Mesendoderm (in vitro differentiated cells): ENCODE results near the gene KIF5B.

Experiments used
- DNase-seq: peaks from one replicate; pipeline ENCODE4 v3.0.0; 2013
- H2AK5ac ChIP-seq: 2 replicates; pipeline ENCODE4 v1.6.1; 2013; ENCODE audit warnings: low read length, inconsistent platforms
- H2BK120ac ChIP-seq: 2 replicates; pipeline ENCODE4 v1.6.1; 2013; ENCODE audit warnings: low read depth, mild to moderate bottlenecking, low read length, moderate library complexity, mixed read lengths
- H2BK15ac ChIP-seq: replicated peaks from 2 replicates; pipeline ENCODE4 v1.6.1; 2013; ENCODE audit warnings: low read depth, mild to moderate bottlenecking, moderate library complexity
- H2BK5ac ChIP-seq: 2 replicates; pipeline ENCODE4 v1.6.1; 2013; ENCODE audit warnings: low read length, inconsistent platforms
- H3K18ac ChIP-seq: 2 replicates; pipeline ENCODE4 v1.6.1; 2013; ENCODE audit warnings: mild to moderate bottlenecking, low read length, mixed read lengths
- H3K23ac ChIP-seq: one replicate; pipeline ENCODE4 v1.6.1; 2013; ENCODE audit warnings: low read length
- H3K27ac ChIP-seq: 2 replicates; pipeline ENCODE4 v1.5.1; 2013; ENCODE audit warnings: low read depth, mild to moderate bottlenecking, inconsistent platforms, low read length, moderate library complexity
- H3K27me3 ChIP-seq: 2 replicates; pipeline ENCODE4 v1.6.1; 2013; ENCODE audit warnings: low read length, control low read depth, mild to moderate bottlenecking, inconsistent platforms; ENCODE audit not compliant: insufficient read depth, poor library complexity
- H3K36me3 ChIP-seq: 2 replicates; pipeline ENCODE4 v1.6.1; 2013; ENCODE audit warnings: low read length, inconsistent platforms; ENCODE audit not compliant: control insufficient read depth, insufficient read depth
- H3K4ac ChIP-seq: one replicate; pipeline ENCODE4 v1.6.1; 2013; ENCODE audit warnings: low read depth, mild to moderate bottlenecking, low read length, moderate library complexity
- H3K4me1 ChIP-seq: 2 replicates; pipeline ENCODE4 v1.6.1; 2013; ENCODE audit warnings: low read depth, low read length, inconsistent platforms; ENCODE audit not compliant: control insufficient read depth
- H3K4me2 ChIP-seq: 2 replicates; pipeline ENCODE4 v1.6.1; 2013; ENCODE audit warnings: low read length
- H3K4me3 ChIP-seq: 2 replicates; pipeline ENCODE4 v1.5.1; 2013; ENCODE audit warnings: mild to moderate bottlenecking, low read length
- H3K56ac ChIP-seq: one replicate; pipeline ENCODE4 v1.6.1; 2013; ENCODE audit warnings: low read length
- H3K79me1 ChIP-seq: 2 replicates; pipeline ENCODE4 v1.6.1; 2013; ENCODE audit warnings: low read length, inconsistent platforms
- H3K79me2 ChIP-seq: 2 replicates; pipeline ENCODE4 v1.6.1; 2013; ENCODE audit warnings: mild to moderate bottlenecking, low read length; ENCODE audit not compliant: control insufficient read depth, insufficient read depth
- H3K9ac ChIP-seq: 2 replicates; pipeline ENCODE4 v1.6.1; 2013; ENCODE audit warnings: low read length, inconsistent platforms
- H4K5ac ChIP-seq: one replicate; pipeline ENCODE4 v1.6.1; 2013; ENCODE audit warnings: low read length
- H4K8ac ChIP-seq: one replicate; pipeline ENCODE4 v1.6.1; 2013; ENCODE audit warnings: low read depth, mild to moderate bottlenecking, control low read depth, low read length, moderate library complexity
- WGBS: extraction: QIAGEN DNeasy Blood & Tissue Kit; methylation state at CpG from one replicate; pipeline ENCODE4 v1.1.7; 2013; ENCODE audit warnings: low lambda C conversion rate, missing lambda C conversion rate; ENCODE audit not compliant: insufficient coverage; ENCODE audit errors: extremely low coverage; 5-methylcytosine and 5-hydroxymethylcytosine counted together

KIF5B gene

DNA sequence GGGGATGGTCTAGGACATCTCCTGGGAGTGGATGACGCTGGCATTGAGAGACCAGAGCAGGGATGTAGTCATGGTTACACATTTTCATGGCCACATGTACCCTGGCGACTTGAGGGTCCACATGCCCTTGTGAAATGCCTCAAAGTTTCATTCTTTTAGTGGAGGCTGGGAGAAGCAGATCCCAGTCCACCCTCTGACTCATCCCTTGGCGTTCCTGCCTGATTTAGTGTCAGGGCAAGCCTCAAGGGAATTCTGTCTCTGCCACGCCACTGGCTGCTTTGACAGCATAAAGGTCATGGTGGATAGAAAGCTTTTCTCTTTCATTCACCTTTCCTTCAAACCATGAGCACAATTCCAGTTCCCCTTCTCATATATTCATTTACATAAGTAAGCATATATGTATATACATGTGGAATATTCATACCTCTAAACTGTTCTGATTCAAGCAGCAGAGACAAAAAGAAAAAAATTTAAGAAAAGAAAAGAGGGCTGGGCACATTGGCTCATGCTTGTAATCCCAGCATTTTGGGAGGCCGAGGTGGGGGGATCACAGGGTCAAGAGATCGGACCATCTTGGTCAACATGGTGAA, 21.8 kb upstream of the KIF5B start:
- Histone ChIP-seq H3K27me3 (no peaks in the 10 kb centered on the region), H2AK5ac (no peak overlapping the region), H4K5ac (no peak overlapping the region), H3K4me1 (no peaks in the 10 kb centered on the region), H2BK15ac (no peak overlapping the region), H3K36me3 (no peaks in the 10 kb centered on the region), H3K56ac (no peak overlapping the region), H3K79me1 (no peaks in the 10 kb centered on the region), H3K9ac (no peak overlapping the region), H4K8ac (no peak overlapping the region), H2BK5ac (no peak overlapping the region), H3K4me3 (no peak overlapping the region), H3K79me2 (no peaks in the 10 kb centered on the region), H3K18ac (no peak overlapping the region), H3K4me2 (no peak overlapping the region), H2BK120ac (no peak overlapping the region), H3K27ac (no peak overlapping the region), H3K4ac (no peak overlapping the region), H3K23ac (no peak overlapping the region)
- no CpG with 5 or more reads among the region's 6 CpGs for WGBS
- DNase-seq: peak; percentile 67

DNA sequence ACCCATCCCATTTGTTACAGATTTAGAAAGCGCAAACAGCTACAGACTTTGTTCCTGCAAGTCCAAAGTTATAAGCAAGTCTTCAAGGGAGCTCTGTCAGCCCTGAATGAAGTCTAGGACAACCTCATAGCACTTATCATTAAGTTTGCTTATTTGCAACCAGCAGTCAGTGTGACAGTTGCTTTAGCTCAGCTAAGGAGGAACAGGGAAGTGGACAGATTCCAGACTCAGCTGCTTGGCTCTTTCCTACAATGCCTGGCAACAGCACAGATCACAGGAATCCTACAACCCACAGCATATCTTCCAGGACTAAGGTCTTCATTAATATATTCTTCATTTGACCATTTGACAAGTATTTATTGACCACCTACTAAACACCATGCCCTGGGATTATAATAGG, 17.4 kb upstream of the KIF5B start:
- H3K79me1 ChIP-seq: no peaks in the 10 kb centered on the region
- WGBS: no CpG with 5 or more reads among the region's 1 CpG
- H3K36me3 ChIP-seq: no peaks in the 10 kb centered on the region
- H3K4me3 ChIP-seq: no peak overlapping the region
- H2AK5ac ChIP-seq: no peak overlapping the region
- H3K27me3 ChIP-seq: no peaks in the 10 kb centered on the region
- H3K18ac ChIP-seq: no peak overlapping the region
- DNase-seq: no peak
- H3K56ac ChIP-seq: no peak overlapping the region
- no peak overlapping the region for H2BK120ac ChIP-seq
- no peaks in the 10 kb centered on the region for H3K4me1 ChIP-seq
- H3K23ac ChIP-seq: no peak overlapping the region
- H2BK15ac ChIP-seq: no peak overlapping the region
- no peak overlapping the region for H3K4ac ChIP-seq
- no peak overlapping the region for H3K27ac ChIP-seq
- no peaks in the 10 kb centered on the region for H3K79me2 ChIP-seq
- H4K8ac ChIP-seq: no peak overlapping the region
- no peak overlapping the region for H2BK5ac ChIP-seq
- no peak overlapping the region for H3K9ac ChIP-seq
- H3K4me2 ChIP-seq: no peak overlapping the region
- no peak overlapping the region for H4K5ac ChIP-seq

DNA sequence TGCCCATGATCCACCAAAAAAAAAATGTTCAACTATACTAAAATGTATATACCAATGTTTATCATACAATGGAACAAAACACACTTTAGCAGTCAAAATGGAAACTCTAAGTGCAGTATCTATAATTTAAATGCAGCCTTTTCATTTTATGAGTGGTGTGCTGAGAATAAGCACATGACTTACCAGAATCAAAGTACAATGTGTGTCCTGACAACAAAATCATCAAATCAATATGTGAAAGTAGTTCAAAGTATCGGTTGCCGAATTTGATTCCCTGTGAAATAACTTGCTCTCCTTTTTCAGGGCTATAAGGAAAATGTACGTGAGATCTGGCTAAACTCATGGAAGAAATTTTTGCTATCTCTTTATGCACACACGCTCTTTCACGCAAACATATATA, 16.9 kb upstream of the KIF5B start:
- H4K5ac ChIP-seq: no peak overlapping the region
- no CpG with 5 or more reads among the region's 5 CpGs for WGBS
- no peaks in the 10 kb centered on the region for H3K36me3 ChIP-seq
- no peaks in the 10 kb centered on the region for H3K27me3 ChIP-seq
- no peak overlapping the region for H2BK5ac ChIP-seq
- no peak overlapping the region for H3K18ac ChIP-seq
- H2AK5ac ChIP-seq: no peak overlapping the region
- H2BK15ac ChIP-seq: no peak overlapping the region
- no peaks in the 10 kb centered on the region for H3K79me1 ChIP-seq
- no peak overlapping the region for H3K23ac ChIP-seq
- no peak for DNase-seq
- no peak overlapping the region for H3K4me3 ChIP-seq
- no peak overlapping the region for H3K56ac ChIP-seq
- no peak overlapping the region for H3K4ac ChIP-seq
- H3K79me2 ChIP-seq: no peaks in the 10 kb centered on the region
- H4K8ac ChIP-seq: no peak overlapping the region
- H3K4me2 ChIP-seq: no peak overlapping the region
- no peak overlapping the region for H3K27ac ChIP-seq
- H3K4me1 ChIP-seq: no peaks in the 10 kb centered on the region
- no peak overlapping the region for H3K9ac ChIP-seq
- H2BK120ac ChIP-seq: no peak overlapping the region

DNA sequence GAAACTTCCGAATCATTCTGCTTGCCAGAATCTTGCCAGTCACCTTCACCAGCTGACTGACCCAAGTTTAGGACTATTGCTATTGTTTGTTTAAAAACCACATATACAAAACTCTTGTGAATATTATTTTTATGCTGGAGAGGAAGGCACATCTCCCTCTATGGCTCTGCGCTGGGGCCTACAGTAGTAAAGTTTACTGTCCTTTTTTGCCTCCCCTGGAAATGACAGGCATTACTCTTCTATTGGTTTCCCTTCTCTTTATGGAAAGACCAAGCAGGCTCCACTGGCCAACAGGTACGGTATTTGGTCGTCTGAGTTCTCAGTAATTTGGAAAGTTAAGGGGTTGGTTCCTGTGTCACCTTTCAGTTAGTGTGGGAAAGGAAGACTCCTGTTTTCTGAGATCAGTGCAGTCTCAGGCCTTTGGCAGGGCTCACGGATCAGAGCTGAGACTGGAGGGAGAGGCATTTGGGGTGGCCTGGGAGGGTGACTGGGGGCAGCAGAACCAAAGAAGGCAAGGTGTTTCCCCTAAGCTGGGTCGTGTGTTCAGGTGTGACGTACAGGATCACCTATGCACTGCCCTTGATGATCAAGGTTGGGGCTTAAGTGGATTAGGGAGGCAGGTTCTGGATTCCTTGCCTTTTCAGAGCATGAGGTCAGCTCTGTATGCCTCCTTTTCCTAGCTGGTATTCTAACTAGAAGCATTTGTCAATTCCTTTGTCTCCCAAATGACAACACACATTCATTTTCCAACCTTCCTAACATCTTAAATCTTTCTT, 16.0 kb upstream of the KIF5B start:
- Histone ChIP-seq H4K8ac (no peak overlapping the region), H4K5ac (no peak overlapping the region), H3K18ac (no peak overlapping the region), H2AK5ac (no peak overlapping the region), H3K27ac (no peak overlapping the region), H3K27me3 (no peaks in the 10 kb centered on the region), H3K4me2 (no peak overlapping the region), H3K79me2 (no peaks in the 10 kb centered on the region), H3K4me1 (no peaks in the 10 kb centered on the region), H3K36me3 (no peaks in the 10 kb centered on the region), H3K9ac (no peak overlapping the region), H3K23ac (no peak overlapping the region), H3K4ac (no peak overlapping the region), H2BK5ac (no peak overlapping the region), H3K56ac (peak overlapping the region; percentile 52), H3K4me3 (no peak overlapping the region), H2BK15ac (no peak overlapping the region), H2BK120ac (no peak overlapping the region), H3K79me1 (no peaks in the 10 kb centered on the region)
- DNase-seq: peak; percentile 90
- no CpG with 5 or more reads among the region's 7 CpGs for WGBS

DNA sequence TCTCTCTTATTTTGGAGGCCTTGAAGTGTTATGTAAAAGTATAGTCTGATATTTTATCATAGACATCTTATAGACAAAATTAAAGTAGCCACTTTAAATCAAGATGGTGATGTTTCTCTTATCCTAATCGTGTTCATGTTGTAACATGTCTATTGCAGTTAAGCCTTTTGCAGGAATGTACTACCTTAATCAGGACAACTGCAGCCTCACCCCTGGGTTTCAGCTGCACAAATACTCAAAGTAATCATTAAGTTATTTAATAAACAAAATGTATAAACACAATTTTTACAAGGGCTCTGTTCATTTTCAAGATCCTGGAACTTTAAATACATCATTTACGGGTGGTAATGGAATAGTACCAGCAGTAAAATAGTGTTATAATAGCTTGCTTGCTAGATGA, 14.4 kb upstream of the KIF5B start:
- Histone ChIP-seq H4K8ac (no peak overlapping the region), H3K23ac (no peak overlapping the region), H2BK5ac (no peak overlapping the region), H3K4me2 (no peak overlapping the region), H2BK15ac (no peak overlapping the region), H3K36me3 (no peaks in the 10 kb centered on the region), H3K79me2 (no peaks in the 10 kb centered on the region), H3K27ac (no peak overlapping the region), H4K5ac (no peak overlapping the region), H2AK5ac (no peak overlapping the region), H3K4ac (no peak overlapping the region), H3K18ac (no peak overlapping the region), H2BK120ac (no peak overlapping the region), H3K27me3 (no peaks in the 10 kb centered on the region), H3K4me1 (no peaks in the 10 kb centered on the region), H3K4me3 (no peak overlapping the region), H3K9ac (no peak overlapping the region), H3K56ac (no peak overlapping the region), H3K79me1 (no peaks in the 10 kb centered on the region)
- no CpG with 5 or more reads among the region's 2 CpGs for WGBS
- DNase-seq: no peak

DNA sequence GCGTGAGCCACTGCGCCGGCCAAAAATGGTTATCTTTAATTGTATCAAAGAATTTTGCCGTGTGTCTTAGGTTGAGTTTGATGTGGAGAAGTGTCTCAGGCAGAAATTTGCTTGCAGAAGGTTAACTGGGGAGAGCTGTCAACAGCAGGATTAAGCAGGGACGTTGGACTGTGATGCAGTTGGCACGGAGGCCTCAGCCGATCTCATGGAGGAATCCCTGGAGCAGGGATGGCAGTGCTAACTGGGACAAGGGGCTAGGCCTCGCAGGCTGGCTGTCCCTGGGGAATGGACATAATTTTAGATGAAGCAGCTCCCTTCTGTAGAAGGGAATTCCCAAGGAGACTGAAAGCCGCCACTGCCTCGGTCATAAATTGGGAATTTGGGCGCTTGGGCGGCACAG, 12.3 kb upstream of the KIF5B start:
- WGBS: no CpG with 5 or more reads among the region's 12 CpGs

More for the DNA sequence above, 12.3 kb upstream of the KIF5B start:
- DNase-seq: no peak
- no peaks in the 10 kb centered on the region for H3K4me1 ChIP-seq
- H2BK120ac ChIP-seq: no peak overlapping the region
- no peak overlapping the region for H3K4ac ChIP-seq
- no peak overlapping the region for H2BK15ac ChIP-seq
- no peak overlapping the region for H3K23ac ChIP-seq
- H2AK5ac ChIP-seq: no peak overlapping the region
- H3K9ac ChIP-seq: no peak overlapping the region
- no peaks in the 10 kb centered on the region for H3K27me3 ChIP-seq
- no peak overlapping the region for H3K27ac ChIP-seq
- H3K18ac ChIP-seq: no peak overlapping the region
- H3K79me1 ChIP-seq: no peaks in the 10 kb centered on the region
- H2BK5ac ChIP-seq: no peak overlapping the region
- no peaks in the 10 kb centered on the region for H3K36me3 ChIP-seq
- H4K8ac ChIP-seq: no peak overlapping the region
- no peak overlapping the region for H3K56ac ChIP-seq
- H3K4me2 ChIP-seq: no peak overlapping the region
- no peaks in the 10 kb centered on the region for H3K79me2 ChIP-seq
- no peak overlapping the region for H4K5ac ChIP-seq
- H3K4me3 ChIP-seq: no peak overlapping the region
